Right renal pelvis (tissue), 4 donors: ENCODE data around the gene FGG. TPM values are rescaled to one million over a fixed set of nuclear protein-coding genes. Genes with fewer than 3 reads are reported as not detected.
"Not testable (repeated sequence)": the region's sequence is repeated elsewhere in the genome, so short reads cannot be mapped to it uniquely, and the experiment has no call there.

Experiments
- DNase-seq, 4 donors: peaks; one replicate each; pipeline ENCODE4 v3.0.0-alpha.2; 2013; ENCODE audit warnings: low read depth in 4 of 4, low spot score in 3 of 4, missing footprints in 1 of 4
- polyA plus RNA-seq, 4 donors: library from polyadenylated mRNA; unstranded; fragments of 120-200 nt; gene quantifications; one replicate each; pipeline ENCODE4 v1.2.1, GENCODE V29; 2013; ENCODE audit not compliant: insufficient read length in 4 of 4

FGG gene
- polyA plus RNA-seq, 4 donors: 1.1 TPM; not detected in 3

GRCh38 chr4:154614306-154614705 lies 1.9 kb upstream of the FGG start:
- DNase-seq: no peak

- DNase-seq: no peak
Observed at GRCh38 chr4:154611833-154612232, 623 bp downstream of the FGG start.

- DNase-seq: no peak
Observed at GRCh38 chr4:154610582-154610981, 1.9 kb downstream of the FGG start.

- DNase-seq: no peak
Observed at GRCh38 chr4:154609532-154609931, 2.9 kb downstream of the FGG start.

- DNase-seq: no peak
Observed at GRCh38 chr4:154608361-154609252, 3.8 kb downstream of the FGG start.

GRCh38 chr4:154606728-154607723 lies 5.4 kb downstream of the FGG start:
- DNase-seq: no peak

- no peak for DNase-seq
Observed at GRCh38 chr4:154604696-154605200, 7.7 kb downstream of the FGG start.

GRCh38 chr4:154603033-154603943 lies 9.2 kb downstream of the FGG start:
- no peak for DNase-seq

- no peak for DNase-seq
Observed at GRCh38 chr4:154602404-154603020, 9.9 kb downstream of the FGG start.

GRCh38 chr4:154597798-154598774 lies 14.4 kb downstream of the FGG start:
- DNase-seq: no peak

GRCh38 chr4:154597281-154597680 lies 15.2 kb downstream of the FGG start:
- not testable (repeated sequence) for DNase-seq

GRCh38 chr4:154595807-154596206 lies 16.6 kb downstream of the FGG start:
- no peak for DNase-seq

- not testable (repeated sequence) for DNase-seq
Observed at GRCh38 chr4:154594343-154594742, 18.1 kb downstream of the FGG start.

GRCh38 chr4:154593868-154594267 lies 18.6 kb downstream of the FGG start:
- no peak for DNase-seq

GRCh38 chr4:154591890-154592289 lies 20.6 kb downstream of the FGG start:
- DNase-seq: no peak

GRCh38 chr4:154590329-154591006 lies 22.0 kb downstream of the FGG start, which contains the start of gene FGA:
Gene FGA, minus strand, starts transcription at chr4:154590742. Its CDS starts 55 bp downstream, at chr4:154590687.
- DNase-seq: no peak

GRCh38 chr4:154589296-154590197 lies 22.9 kb downstream of the FGG start:
- no peak for DNase-seq
